DLD1 (cell line): ENCODE measurements around the gene COX8C.
"Not testable (repeated sequence)": the region's sequence is repeated elsewhere in the genome, so short reads cannot be mapped to it uniquely, and the experiment has no call there.

Source experiments
- in situ Hi-C: cut with HindIII; loops from 2 replicates; pipeline ENCODE4 v1.10.0; 2017; ENCODE audit warnings: low sequenced_read_pairs

Gene COX8C

GRCh38 chr14:93319958-93320357, 27.0 kb upstream of the COX8C start:
- in situ Hi-C loops: no loop called here

- in situ Hi-C loops: no loop called here
Observed at GRCh38 chr14:93320489-93320888, 26.5 kb upstream of the COX8C start.

- in situ Hi-C loops: no loop called here
Observed at GRCh38 chr14:93322929-93323599, 23.9 kb upstream of the COX8C start.

- in situ Hi-C loops: no loop called here
Observed at GRCh38 chr14:93323600-93324174, 23.3 kb upstream of the COX8C start.

- in situ Hi-C loops: no loop called here
Observed at GRCh38 chr14:93326196-93326595, 20.8 kb upstream of the COX8C start.

GRCh38 chr14:93328546-93328945, 18.4 kb upstream of the COX8C start:
- in situ Hi-C loops: no loop called here

- in situ Hi-C loops: no loop called here
Observed at GRCh38 chr14:93329965-93330608, 16.9 kb upstream of the COX8C start.

- in situ Hi-C loops: no loop called here
Observed at GRCh38 chr14:93330609-93331000, 16.4 kb upstream of the COX8C start.

GRCh38 chr14:93331002-93331727, 15.8 kb upstream of the COX8C start:
- in situ Hi-C loops: no loop called here

GRCh38 chr14:93331728-93332396, 15.1 kb upstream of the COX8C start:
- in situ Hi-C loops: no loop called here

GRCh38 chr14:93332397-93332852, 14.6 kb upstream of the COX8C start:
- in situ Hi-C loops: no loop called here

- in situ Hi-C loops: no loop called here
Observed at GRCh38 chr14:93332853-93333630, 13.9 kb upstream of the COX8C start, which contains the start of gene BTBD7. BTBD7 (minus strand) TSS chr14:93333036; CDS start chr14:93296051, 36,985 bp downstream.

GRCh38 chr14:93333631-93334103, 13.3 kb upstream of the COX8C start:
- in situ Hi-C loops: no loop called here

GRCh38 chr14:93337143-93337753, 9.7 kb upstream of the COX8C start:
- in situ Hi-C loops: no loop called here

GRCh38 chr14:93337884-93338283, 9.1 kb upstream of the COX8C start:
- in situ Hi-C loops: no loop called here

- in situ Hi-C loops: no loop called here
Observed at GRCh38 chr14:93343266-93343665, 3.7 kb upstream of the COX8C start.

- in situ Hi-C loops: no loop called here
Observed at GRCh38 chr14:93343797-93344196, 3.2 kb upstream of the COX8C start.

GRCh38 chr14:93347850-93348249, 868 bp downstream of the COX8C start:
- in situ Hi-C loops: no loop called here

- in situ Hi-C loops: no loop called here
Observed at GRCh38 chr14:93348292-93348691, 1.3 kb downstream of the COX8C start.

GRCh38 chr14:93354873-93355272, 7.9 kb downstream of the COX8C start:
- in situ Hi-C loops: not testable (repeated sequence)
